Measurements from ENCODE around the gene LUC7L.
"Not testable (repeated sequence)": the region's sequence is repeated elsewhere in the genome, so short reads cannot be mapped to it uniquely, and the experiment has no call there.

Gene LUC7L

DNA sequence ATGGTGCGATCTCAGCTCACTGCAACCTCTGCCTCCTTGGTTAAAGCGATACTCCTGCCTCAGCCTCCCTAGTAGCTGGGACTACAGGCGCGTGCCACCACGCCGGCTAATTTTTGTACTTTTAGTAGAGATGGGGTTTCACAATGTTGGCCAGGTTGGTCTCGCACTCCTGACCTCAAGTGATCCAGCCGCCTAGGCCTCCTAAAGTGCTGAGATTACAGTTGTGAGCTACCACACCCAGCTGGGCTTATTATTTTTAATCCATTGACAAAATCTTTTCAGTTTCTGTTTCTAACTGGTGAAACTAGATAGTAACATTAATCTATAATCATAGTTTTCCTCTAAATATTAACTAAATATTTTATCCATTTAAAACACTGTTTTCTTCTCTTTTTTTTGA, 11.3 kb upstream of the LUC7L start:
- H3K4me3 Mint-ChIP-seq = no peak overlapping the region
- DNase-seq = no peak
- peaks cover 4% of the 10 kb centered on the region for H3K9me3 Mint-ChIP-seq
- TF ChIP-seq, protein P1, sequence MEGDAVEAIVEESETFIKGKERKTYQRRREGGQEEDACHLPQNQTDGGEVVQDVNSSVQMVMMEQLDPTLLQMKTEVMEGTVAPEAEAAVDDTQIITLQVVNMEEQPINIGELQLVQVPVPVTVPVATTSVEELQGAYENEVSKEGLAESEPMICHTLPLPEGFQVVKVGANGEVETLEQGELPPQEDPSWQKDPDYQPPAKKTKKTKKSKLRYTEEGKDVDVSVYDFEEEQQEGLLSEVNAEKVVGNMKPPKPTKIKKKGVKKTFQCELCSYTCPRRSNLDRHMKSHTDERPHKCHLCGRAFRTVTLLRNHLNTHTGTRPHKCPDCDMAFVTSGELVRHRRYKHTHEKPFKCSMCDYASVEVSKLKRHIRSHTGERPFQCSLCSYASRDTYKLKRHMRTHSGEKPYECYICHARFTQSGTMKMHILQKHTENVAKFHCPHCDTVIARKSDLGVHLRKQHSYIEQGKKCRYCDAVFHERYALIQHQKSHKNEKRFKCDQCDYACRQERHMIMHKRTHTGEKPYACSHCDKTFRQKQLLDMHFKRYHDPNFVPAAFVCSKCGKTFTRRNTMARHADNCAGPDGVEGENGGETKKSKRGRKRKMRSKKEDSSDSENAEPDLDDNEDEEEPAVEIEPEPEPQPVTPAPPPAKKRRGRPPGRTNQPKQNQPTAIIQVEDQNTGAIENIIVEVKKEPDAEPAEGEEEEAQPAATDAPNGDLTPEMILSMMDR (IDR thresholded peaks at IDR 0.05) = no peak
- H3K27me3 Mint-ChIP-seq (ENCODE audit: low read depth, poor library complexity) = peaks cover 3% of the 10 kb centered on the region
- no peak overlapping the region for H3K27ac Mint-ChIP-seq
- H3K36me3 Mint-ChIP-seq (ENCODE audit: low read depth) = peaks cover 34% of the 10 kb centered on the region
- peaks cover 13% of the 10 kb centered on the region for H3K4me1 Mint-ChIP-seq

DNA sequence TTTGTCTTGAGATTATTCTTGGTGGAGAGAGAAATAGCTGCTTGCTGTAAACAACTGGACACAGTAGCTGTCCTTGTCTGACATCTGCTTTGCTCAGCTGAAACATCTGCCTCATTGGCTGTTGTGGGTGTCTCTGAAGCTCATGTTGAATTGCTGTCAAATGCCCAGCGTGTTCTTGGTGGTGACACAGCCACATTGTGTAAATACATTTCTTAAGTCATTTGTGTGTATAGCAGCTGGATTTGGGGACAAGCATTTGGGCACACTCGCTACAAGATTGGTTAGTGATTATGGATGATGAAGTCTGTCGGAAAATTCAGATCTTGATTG, 10.7 kb upstream of the LUC7L start:
- Mint-ChIP-seq H3K36me3 (ENCODE audit: low read depth) (peaks cover 31% of the 10 kb centered on the region), H3K4me3 (no peak overlapping the region), H3K27me3 (ENCODE audit: low read depth, poor library complexity) (no peaks in the 10 kb centered on the region), H3K9me3 (peaks cover 6% of the 10 kb centered on the region), H3K4me1 (peaks cover 19% of the 10 kb centered on the region), H3K27ac (peak overlapping the region; percentile 60)
- no peak for DNase-seq
- TF ChIP-seq, protein P1 (IDR thresholded peaks at IDR 0.05) = no peak

DNA sequence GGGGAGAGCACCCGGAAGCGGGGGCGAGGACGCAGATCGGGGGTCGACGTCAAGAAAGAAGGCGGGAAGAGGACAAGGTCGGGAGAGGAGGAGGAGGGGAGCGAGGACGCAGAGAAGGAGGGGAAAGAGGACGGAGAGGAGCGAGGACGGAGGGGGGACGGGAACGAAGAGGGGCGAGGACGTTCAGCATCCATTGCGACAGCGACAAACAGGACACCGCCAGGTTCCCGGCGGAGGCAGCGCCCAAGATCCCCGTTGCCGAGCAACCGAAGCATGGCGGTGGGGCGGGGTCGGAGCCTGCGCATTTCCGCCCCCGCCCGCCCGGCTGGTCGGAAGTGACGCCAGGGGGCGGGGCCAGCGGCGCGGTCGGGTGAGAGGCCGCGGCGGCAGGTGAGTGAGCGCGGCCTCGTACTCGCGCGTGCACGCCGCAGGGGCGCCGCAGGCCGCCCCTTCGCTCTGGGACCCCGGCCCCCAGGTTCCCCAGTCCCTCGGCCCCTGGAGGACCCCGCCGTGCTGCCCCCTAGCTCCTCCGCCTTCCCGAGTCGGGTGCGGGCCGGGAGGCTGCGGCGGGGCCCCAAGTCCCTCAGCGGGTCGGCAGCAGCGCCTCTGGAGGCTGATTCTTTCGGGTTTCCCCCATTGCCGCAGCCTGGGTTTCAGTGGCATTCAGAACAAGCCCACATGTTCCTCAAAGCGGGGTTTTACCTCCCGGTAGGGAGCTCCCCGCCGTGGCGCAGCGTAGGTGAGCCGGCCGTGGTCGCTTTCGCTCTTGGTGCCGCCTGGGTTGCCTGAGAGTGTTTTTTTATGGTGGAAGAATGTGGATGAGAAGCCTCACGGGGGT, 5.4 kb upstream of the LUC7L start, which contains the start of gene FAM234A:
FAM234A (plus strand) TSS at position 354 of the 838 bp plus-strand sequence. CDS start 19,593 bp downstream, outside the sequence.
- H3K36me3 Mint-ChIP-seq (ENCODE audit: low read depth) = peaks cover 14% of the 10 kb centered on the region
- H3K4me1 Mint-ChIP-seq = peaks cover 27% of the 10 kb centered on the region
- H3K27ac Mint-ChIP-seq = peak within 1 kb of the TSS; percentile 100

DNA sequence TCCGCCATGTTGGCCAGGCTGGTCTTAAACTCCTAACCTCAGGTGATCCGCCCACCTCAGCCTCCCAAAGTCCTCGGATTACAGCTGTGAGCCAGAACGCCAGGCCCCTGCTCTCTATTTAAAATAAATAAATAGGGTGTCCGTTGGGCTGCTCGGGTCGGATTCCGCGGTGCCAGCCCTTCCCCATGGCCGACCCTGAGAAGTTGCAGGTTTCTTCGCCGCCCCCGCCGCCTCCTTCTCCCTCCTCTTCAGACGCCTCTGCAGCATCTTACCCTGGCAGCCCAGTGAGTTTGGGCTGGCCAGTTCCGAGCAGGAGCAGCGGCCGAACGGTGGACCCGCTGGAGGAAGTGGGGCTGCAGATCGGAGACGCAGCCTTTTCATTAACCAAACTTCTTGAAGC, 1.7 kb upstream of the LUC7L start:
- Mint-ChIP-seq H3K27me3 (ENCODE audit: low read depth, poor library complexity) (no peaks in the 10 kb centered on the region), H3K9me3 (peaks cover 3% of the 10 kb centered on the region), H3K4me3 (no peak overlapping the region), H3K27ac (no peak overlapping the region), H3K36me3 (ENCODE audit: low read depth) (peaks cover 26% of the 10 kb centered on the region), H3K4me1 (peaks cover 46% of the 10 kb centered on the region)
- TF ChIP-seq, protein P1 (IDR thresholded peaks at IDR 0.05) = no peak
- DNase-seq = no peak

More for the DNA sequence above, 5.4 kb upstream of the LUC7L start, which contains the start of gene FAM234A:
- peaks cover 6% of the 10 kb centered on the region for H3K9me3 Mint-ChIP-seq
- peak; percentile 97 for DNase-seq
- no peaks in the 10 kb centered on the region for H3K27me3 Mint-ChIP-seq (ENCODE audit: low read depth, poor library complexity)
- TF ChIP-seq, protein P1 (IDR thresholded peaks at IDR 0.05) = no peak
- peak within 1 kb of the TSS; percentile 94 for H3K4me3 Mint-ChIP-seq

DNA sequence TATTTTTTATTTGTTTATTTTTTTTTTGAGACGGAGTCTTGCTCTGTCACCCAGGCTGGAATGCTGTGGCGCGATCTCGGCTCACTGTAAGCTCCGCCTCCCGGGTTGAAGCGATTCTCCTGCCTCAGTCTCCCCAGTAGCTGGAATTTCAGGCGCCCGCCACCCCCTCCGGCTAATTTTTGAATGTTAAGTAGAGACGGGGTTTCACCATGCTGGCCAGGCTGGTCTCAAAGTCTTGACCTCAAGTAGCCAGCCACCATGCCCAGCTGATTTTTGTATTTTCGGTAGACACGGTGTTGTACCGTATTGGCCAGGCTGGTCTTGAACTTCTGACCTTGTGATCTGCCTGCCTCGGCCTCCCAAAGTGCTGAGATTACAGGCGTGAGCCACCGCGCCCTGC, 1.1 kb upstream of the LUC7L start:
- not testable (repeated sequence) for H3K27ac Mint-ChIP-seq; H3K9me3 Mint-ChIP-seq; DNase-seq; H3K27me3 Mint-ChIP-seq (ENCODE audit: low read depth, poor library complexity); H3K4me3 Mint-ChIP-seq
- Mint-ChIP-seq H3K36me3 (ENCODE audit: low read depth) (peaks cover 28% of the 10 kb centered on the region), H3K4me1 (peaks cover 46% of the 10 kb centered on the region)

DNA sequence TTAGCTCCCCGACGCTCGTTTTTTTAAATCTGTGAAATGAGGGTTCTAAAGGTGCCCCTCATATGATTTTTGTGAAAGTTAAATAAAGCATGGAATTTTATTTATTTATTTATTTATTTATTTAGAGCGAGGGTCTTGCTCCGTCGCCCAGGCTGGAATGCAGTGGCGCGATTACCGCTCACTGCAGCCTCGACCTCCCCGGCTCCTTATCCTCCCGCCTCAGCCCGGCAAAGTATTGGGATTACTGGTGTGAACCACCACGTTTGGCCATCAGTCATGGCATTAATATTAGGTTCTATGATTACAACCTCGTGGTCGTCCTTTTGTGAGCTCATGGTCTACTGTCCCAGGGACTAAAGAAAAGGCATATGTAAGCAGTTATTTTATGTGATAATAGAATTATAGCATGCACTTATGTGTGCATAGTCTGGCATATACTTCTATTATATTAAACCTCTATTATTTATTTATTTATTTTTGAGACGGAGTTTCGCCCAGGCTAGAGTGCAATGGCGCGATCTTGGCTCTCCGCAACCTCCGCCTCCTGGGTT, 557 bp upstream of the LUC7L start:
- peaks cover 31% of the 10 kb centered on the region for H3K36me3 Mint-ChIP-seq (ENCODE audit: low read depth)
- DNase-seq = no peak
- H3K9me3 Mint-ChIP-seq = no peaks in the 10 kb centered on the region
- peaks cover 42% of the 10 kb centered on the region for H3K4me1 Mint-ChIP-seq
- H3K4me3 Mint-ChIP-seq = peak overlapping the region; percentile 96
- TF ChIP-seq, protein P1 (IDR thresholded peaks at IDR 0.05) = no peak
- no peaks in the 10 kb centered on the region for H3K27me3 Mint-ChIP-seq (ENCODE audit: low read depth, poor library complexity)
- peak overlapping the region; percentile 43 for H3K27ac Mint-ChIP-seq

All from nephron progenitor cell (in vitro differentiated cells).